Inflammatory macrophage (primary cell): ENCODE results near the gene WLS.
"Not testable (repeated sequence)": the region's sequence is repeated elsewhere in the genome, so short reads cannot be mapped to it uniquely, and the experiment has no call there.

Experiments used
- DNase-seq, 2 donors: peaks; one replicate each; pipeline ENCODE4 v3.0.0-alpha.2; 2020 to 2022

The WLS gene

GRCh38 chr1:68164918-68165317 is 67.4 kb downstream of the WLS start:
- no peak for DNase-seq

GRCh38 chr1:68163220-68163619 is 69.1 kb downstream of the WLS start:
- no peak for DNase-seq

- no peak for DNase-seq
These were observed 69.6 kb downstream of the WLS start for GRCh38 chr1:68162761-68163160.

DNA sequence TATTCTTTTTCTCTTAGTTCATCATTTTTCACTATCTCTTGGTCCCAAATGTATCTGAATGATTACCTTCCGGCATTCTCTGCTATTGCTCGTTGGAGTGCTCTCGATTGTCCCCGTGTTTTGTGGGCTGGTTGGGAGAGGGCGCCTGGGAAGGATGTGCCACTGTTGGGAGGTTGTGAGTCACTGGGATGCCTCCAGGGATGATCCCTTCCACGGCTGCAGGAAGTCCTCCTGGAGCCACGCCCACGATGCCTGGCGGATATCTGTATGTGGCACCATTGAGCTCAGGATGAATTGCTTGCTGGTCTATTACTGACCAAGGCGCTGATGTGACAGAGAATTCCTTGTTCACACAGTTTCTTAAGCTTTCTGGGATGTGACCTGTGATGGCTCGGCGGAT is 70.7 kb downstream of the WLS start:
- not testable (repeated sequence) for DNase-seq

- not testable (repeated sequence) for DNase-seq
These were observed 71.4 kb downstream of the WLS start for GRCh38 chr1:68160935-68161334.

- DNase-seq, result no peak
These were observed 72.3 kb downstream of the WLS start for GRCh38 chr1:68160021-68160420.

DNA sequence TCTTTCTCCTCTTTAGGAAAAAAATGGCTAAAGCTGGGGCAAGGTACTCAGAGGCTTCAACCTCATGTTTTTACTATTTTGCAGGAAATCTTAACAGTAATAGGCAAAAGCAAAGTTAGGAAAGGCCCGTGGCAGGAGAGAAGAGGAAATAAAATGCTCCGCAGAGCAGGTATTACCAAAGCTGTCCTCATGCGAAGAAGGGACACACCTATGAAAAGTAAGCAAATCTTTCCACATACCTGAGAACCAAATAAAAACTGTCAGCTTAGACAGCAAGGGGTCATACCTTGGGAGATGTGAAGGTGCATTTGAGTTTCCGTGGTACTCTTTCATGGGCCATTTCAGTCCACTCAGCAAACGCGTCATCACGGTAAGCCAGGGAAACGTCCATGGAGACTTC is 73.5 kb downstream of the WLS start:
- no peak for DNase-seq

DNA sequence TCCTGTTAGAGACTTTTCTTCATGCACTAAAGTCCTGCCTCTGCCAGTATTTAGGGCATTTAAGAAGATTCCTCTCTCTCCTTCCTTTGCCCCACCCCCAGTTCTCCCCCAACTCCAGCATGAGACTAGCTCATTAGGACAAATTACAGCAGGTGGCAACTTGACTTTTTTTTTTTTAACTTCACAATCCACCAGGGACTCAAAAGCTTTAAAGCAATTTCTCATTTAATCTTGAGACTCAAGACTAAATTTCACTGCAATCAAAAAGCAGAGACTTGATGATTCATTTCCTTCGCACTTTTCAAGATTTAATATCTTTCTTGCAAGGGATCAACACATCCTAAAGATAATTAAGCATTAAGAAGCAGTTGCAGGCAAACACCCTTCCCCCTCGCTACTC is 74.9 kb downstream of the WLS start:
- DNase-seq, result no peak

- no peak for DNase-seq
These were observed 80.6 kb downstream of the WLS start for GRCh38 chr1:68151690-68152089.

DNA sequence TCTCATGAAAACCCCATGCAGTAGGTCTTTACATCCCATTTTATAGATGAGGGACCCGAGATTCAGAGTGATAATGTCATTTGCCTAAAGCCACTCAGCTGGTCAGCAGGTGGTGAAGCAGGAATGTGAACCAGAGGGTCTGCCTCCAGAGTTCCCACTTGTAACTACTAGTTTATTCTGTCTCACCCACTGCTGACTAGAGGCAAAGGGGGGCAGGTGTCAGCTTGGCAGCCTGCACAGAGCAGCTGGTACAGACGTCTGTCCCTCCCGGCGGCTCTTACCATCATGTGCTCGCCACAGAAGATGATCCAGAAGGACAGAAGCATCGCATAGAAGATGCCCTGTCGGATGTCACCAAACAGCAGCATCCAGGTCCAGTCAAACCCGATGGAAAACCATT is 82.4 kb downstream of the WLS start:
- DNase-seq, result no peak

DNA sequence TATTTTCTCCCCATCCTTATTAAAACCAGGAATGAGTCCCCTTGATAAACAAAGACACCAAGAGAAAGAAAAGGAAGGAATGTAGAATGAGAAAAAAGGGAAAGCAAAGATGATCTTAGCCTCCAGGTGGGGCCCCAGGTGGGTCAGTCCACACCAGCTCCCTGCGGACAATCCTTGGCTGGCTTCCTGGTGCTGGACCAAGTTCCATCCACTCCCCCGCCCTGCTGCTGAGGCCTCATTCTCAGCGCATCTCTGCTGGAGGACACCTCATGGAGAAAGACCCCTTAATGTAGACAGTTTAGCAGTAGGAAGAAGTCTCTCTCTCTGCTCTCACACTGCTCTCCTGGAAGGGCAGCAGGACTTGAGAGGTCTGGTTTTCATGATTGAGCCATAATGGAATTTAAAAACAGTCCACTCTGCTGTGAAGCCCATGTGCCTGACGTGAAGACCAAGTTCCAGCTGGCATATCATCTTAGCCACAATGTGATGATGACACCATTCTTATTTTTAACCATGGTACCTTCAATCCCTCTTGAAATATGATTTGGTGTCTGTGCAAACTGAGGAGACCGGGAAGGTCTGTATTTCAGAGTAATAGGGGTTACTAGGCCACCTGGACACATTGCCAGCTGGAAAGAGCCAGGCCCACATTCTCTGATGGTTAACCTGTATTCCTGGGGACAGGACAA is 83.1 kb downstream of the WLS start:
- DNase-seq, result no peak

GRCh38 chr1:68148631-68149030 is 83.7 kb downstream of the WLS start:
- DNase-seq, result no peak

DNA sequence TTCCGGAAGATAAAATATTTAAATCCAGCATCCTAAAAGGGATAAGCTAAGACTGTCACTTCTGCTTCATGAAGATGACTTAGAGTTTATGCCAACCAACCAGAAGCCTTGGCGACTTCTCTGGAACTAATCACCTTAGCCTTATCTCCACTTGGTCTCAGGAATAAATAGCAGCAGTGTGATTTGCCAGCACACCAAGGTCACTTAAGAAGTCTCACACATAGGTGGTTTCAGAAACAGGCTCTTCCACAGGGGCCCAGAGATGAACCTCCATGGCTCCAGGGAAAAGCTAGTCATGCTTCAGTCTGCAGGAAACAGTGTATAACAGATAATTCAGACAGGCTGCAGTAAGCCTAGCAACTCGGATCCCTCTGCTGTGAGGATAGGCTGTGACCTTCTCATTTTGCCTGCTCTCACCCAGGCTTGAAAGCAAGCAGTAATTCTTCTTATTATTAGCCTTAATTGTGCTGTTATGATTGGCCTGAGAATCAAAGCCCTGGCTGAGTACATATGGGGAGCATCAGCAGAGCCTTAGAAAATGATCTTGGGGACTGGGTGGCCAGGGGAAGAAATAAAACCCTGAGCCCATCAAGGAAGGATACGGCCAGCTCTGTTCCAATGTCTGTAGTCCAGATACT is 84.7 kb downstream of the WLS start:
- DNase-seq, result no peak

- DNase-seq, result no peak
These were observed 86.8 kb downstream of the WLS start for GRCh38 chr1:68145418-68146126.

DNA sequence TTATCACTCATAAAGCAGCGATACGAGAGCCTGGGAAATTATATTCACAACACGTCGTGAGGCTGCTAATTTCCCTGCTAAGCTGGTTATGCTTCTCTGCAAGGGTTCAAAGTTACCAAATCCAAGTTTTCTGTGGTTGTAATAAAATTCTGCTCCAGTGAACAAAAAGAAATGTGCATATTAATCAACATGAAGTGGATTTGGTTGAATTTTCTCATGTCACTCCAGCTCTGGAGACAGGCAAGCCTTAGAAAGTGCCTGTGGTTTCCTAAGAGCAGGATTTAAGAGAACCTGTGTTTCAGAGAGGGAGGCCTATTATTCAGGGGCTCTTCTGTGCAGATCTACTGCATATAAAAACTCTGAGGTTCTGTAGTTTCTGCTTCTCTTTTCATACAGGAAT is 87.5 kb downstream of the WLS start:
- DNase-seq, result no peak

DNA sequence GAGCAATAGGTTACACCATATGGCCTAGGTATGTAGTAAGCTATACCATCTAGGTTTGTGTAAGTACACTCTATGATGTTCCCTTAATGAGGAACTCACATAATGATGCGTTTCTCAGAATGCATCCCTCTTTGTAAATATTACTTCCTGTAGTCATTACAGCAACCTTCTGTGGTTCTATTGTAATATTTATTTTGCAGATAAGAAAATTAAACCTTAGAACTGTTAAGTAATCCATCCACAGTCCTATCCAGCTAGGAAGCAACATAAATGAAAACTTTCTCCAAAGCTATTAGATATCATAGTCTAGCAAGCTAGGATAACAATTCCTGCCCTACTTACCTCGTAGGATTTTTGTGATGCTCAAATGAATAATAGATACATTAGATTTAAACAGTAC is 88.7 kb downstream of the WLS start:
- DNase-seq, result peak in 1 of 2 donors; percentile 40

DNA sequence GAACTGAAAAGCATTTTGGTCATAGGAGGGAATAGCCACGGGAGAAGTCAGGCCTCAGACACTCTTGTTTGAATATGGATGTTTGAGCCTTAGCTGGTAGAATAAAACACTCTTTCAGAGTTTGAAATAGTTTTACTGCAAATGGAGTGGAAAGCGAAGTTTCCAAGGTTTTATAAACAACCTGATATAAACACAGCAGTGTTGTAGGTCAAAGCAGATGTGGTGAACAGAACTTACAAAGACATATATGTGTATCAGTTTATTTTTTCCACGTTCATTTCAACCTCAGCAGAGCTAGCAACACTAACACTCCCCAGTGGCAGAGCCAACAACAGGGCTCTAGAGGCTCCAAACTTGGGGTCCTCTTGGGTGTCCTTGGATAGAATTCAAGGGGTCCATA is 89.9 kb downstream of the WLS start:
- DNase-seq, result no peak

GRCh38 chr1:68142036-68142435 is 90.3 kb downstream of the WLS start:
- no peak for DNase-seq

- no peak for DNase-seq
These were observed 91.0 kb downstream of the WLS start for GRCh38 chr1:68141071-68142021.

GRCh38 chr1:68140536-68140935 is 91.8 kb downstream of the WLS start:
- DNase-seq, result no peak

DNA sequence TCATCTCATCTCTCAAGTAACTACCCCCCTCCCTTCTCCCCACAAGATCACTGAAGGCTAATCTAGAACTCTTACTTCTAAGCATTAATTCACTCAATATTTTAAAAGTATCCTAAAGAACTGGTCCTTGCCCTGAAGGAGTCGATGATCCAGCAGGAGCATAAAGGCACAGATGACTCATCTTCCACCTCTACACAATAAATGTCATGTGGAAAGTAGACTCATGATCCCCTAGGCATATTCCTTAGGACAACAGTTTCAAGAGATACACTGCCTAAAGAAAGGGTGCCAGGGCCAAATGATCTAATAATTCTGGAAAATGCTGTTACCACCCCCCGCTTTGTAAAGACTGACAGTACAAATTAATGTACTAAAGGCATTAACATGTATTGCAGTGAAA is 96.1 kb downstream of the WLS start:
- no peak for DNase-seq

- DNase-seq, result no peak
These were observed 99.7 kb downstream of the WLS start for GRCh38 chr1:68132426-68133130.
